ENCODE measurements around the gene TRPC4AP. TPM values are rescaled to one million over a fixed set of nuclear protein-coding genes. Genes with fewer than 3 reads are reported as not detected.
A peak's percentile ranks its signal among the peaks of the same experiment; 100 is the strongest.

The TRPC4AP gene
- polyA plus RNA-seq, 2 of the 4 experiments (the other 2 are of a cell fraction), result 51.4 to 55.3 TPM

GRCh38 chr20:35129647-35130069, 37.1 kb upstream of the TRPC4AP start:
- TF ChIP-seq ELK1 (IDR thresholded peaks at IDR 0.05; ENCODE audit: low read depth, low read length) (no peak), POLR2AphosphoS2 (conservative IDR thresholded peaks at IDR 0.05; ENCODE audit: low read length) (no peak), CHD2 (IDR thresholded peaks at IDR 0.05; ENCODE audit: low read length, partially characterized antibody) (no peak), MYC (IDR thresholded peaks at IDR 0.05; ENCODE audit: borderline replicate concordance, low read length) (no peak), REST (IDR thresholded peaks at IDR 0.05) (no peak), PBX3 (IDR thresholded peaks at IDR 0.05) (no peak), SREBF2 (IDR thresholded peaks at IDR 0.05) (no peak), HES2 (IDR thresholded peaks at IDR 0.05) (peak; percentile 61; the same call in 1 of the 2 replicates), JUN (IDR thresholded peaks at IDR 0.05) (no peak), CBX8 (IDR thresholded peaks at IDR 0.05) (no peak), JUNB (IDR thresholded peaks at IDR 0.05) (0 out of 2 replicates have a peak, but pooled peaks have one; percentile 36), ESRRA (IDR thresholded peaks at IDR 0.05; ENCODE audit: borderline replicate concordance, low read length) (no peak), HDAC2 (IDR thresholded peaks at IDR 0.05) (no peak), TFCP2L1 (CRISPR knock-in tag; IDR thresholded peaks at IDR 0.05) (no peak), HOXA7 (CRISPR knock-in tag; IDR thresholded peaks at IDR 0.05) (no peak), MAZ (IDR thresholded peaks at IDR 0.05; ENCODE audit: borderline replicate concordance, low read depth, low read length) (no peak), RCOR1 (IDR thresholded peaks at IDR 0.05; ENCODE audit: low read depth, low read length) (no peak), ZC3H11A (IDR thresholded peaks at IDR 0.05) (no peak), RNF2 (IDR thresholded peaks at IDR 0.05; ENCODE audit: borderline replicate concordance, low read depth) (no peak), ATOH8 (CRISPR knock-in tag; IDR thresholded peaks at IDR 0.05; ENCODE audit: low read depth) (no peak), FOSL2 (IDR thresholded peaks at IDR 0.05) (no peak), FOSL2 (CRISPR knock-in tag; IDR thresholded peaks at IDR 0.05) (peak; percentile 58), CTCF (IDR thresholded peaks at IDR 0.05) (no peak), CEBPB (IDR thresholded peaks at IDR 0.05) (peak; percentile 73 to 86; a peak in 3 of 4 replicates)
- H3K4me3 ChIP-seq, result no peak overlapping the region
- peak overlapping the region; percentile 52 to 70 for H3K27ac ChIP-seq
- H3K9me3 ChIP-seq, result no peaks in the 10 kb centered on the region
- peak overlapping the region; percentile 56 for H3K4me2 ChIP-seq
- ChIA-PET CTCF (interaction anchor here (1.1 to 2.2 kb wide), 3 partner anchors 17 to 135 kb away, joined by 3 to 10 read pairs (median 3); partner anchors contain the start of gene EDEM2), POLR2A (no interaction called here)
- ATAC-seq, result peak in 1 of 2 experiments; percentile 78; a peak in 3 of 6 replicates
- H3K4me1 ChIP-seq, result peaks cover 28% of the 10 kb centered on the region
- no peak for FAIRE-seq
- peak in 1 of 2 experiments; percentile 56 for DNase-seq (ENCODE audit: low read depth in 1 of 2, low spot score in 1 of 2)
- 22% methylated on average over 2 of the region's 2 CpGs for WGBS (ENCODE audit: missing lambda C conversion rate)
